ENCODE measurements around the gene TRIM47. TPM values are rescaled to one million over a fixed set of nuclear protein-coding genes. Genes with fewer than 3 reads are reported as not detected.

TRIM47 gene
- total and polyA plus RNA-seq, 2 of the 13 experiments (the other 11 are each of a cell fraction or from before 2014, with no cell fraction given), result 33.5 to 82.0 TPM

- TF ChIP-seq, protein P1, sequence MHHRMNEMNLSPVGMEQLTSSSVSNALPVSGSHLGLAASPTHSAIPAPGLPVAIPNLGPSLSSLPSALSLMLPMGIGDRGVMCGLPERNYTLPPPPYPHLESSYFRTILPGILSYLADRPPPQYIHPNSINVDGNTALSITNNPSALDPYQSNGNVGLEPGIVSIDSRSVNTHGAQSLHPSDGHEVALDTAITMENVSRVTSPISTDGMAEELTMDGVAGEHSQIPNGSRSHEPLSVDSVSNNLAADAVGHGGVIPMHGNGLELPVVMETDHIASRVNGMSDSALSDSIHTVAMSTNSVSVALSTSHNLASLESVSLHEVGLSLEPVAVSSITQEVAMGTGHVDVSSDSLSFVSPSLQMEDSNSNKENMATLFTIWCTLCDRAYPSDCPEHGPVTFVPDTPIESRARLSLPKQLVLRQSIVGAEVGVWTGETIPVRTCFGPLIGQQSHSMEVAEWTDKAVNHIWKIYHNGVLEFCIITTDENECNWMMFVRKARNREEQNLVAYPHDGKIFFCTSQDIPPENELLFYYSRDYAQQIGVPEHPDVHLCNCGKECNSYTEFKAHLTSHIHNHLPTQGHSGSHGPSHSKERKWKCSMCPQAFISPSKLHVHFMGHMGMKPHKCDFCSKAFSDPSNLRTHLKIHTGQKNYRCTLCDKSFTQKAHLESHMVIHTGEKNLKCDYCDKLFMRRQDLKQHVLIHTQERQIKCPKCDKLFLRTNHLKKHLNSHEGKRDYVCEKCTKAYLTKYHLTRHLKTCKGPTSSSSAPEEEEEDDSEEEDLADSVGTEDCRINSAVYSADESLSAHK (CRISPR knock-in tag; IDR thresholded peaks at IDR 0.05; ENCODE audit: borderline replicate concordance), result no peak
- peak; percentile 96 for TF ChIP-seq KAT8 (CRISPR knock-in tag; IDR thresholded peaks at IDR 0.05)
- peak; percentile 44 for TF ChIP-seq FOSL2 (CRISPR knock-in tag; IDR thresholded peaks at IDR 0.05)
- peak; percentile 27 for TF ChIP-seq CBX1 (IDR thresholded peaks at IDR 0.05; ENCODE audit: low read depth)
- TF ChIP-seq NFYB (CRISPR knock-in tag; IDR thresholded peaks at IDR 0.05), result peak; percentile 88
- no peak for TF ChIP-seq NR2F6 (IDR thresholded peaks at IDR 0.05)
- no peak; the same call in 1 of the 2 replicates for TF ChIP-seq NR2F6 (CRISPR knock-in tag; IDR thresholded peaks at IDR 0.05)
- TF ChIP-seq ZNF251 (CRISPR knock-in tag; IDR thresholded peaks at IDR 0.05), result no peak
- peak; percentile 33 for TF ChIP-seq TAF15 (IDR thresholded peaks at IDR 0.05; ENCODE audit: low read depth, low read length, poor library complexity, severe bottlenecking)
- TF ChIP-seq ZNF326 (CRISPR knock-in tag; IDR thresholded peaks at IDR 0.05; ENCODE audit: borderline replicate concordance), result no peak
- TF ChIP-seq DPF2 (CRISPR knock-in tag; IDR thresholded peaks at IDR 0.05; ENCODE audit: borderline replicate concordance, low read depth), result 0 out of 2 replicates have a peak, but pooled peaks have one; percentile 34
- peak; percentile 98 for TF ChIP-seq HIVEP1 (CRISPR knock-in tag; IDR thresholded peaks at IDR 0.05)
- TF ChIP-seq HDAC1 (CRISPR knock-in tag; IDR thresholded peaks at IDR 0.05), result peak; percentile 96
- TF ChIP-seq ARHGAP35 (CRISPR knock-in tag; IDR thresholded peaks at IDR 0.05; ENCODE audit: borderline replicate concordance), result peak; percentile 84; the same call in 1 of the 2 replicates
- TF ChIP-seq U2AF1 (optimal IDR thresholded peaks at IDR 0.05; ENCODE audit: low read depth, low read length), result no peak
- TF ChIP-seq RFX1 (IDR thresholded peaks at IDR 0.05), result no peak
- no peak for TF ChIP-seq CBX2 (IDR thresholded peaks at IDR 0.05; ENCODE audit: low read depth, low read length)
- no peak for TF ChIP-seq CBX2 (CRISPR knock-in tag; IDR thresholded peaks at IDR 0.05; ENCODE audit: low read depth)
- TF ChIP-seq ZIK1 (CRISPR knock-in tag; IDR thresholded peaks at IDR 0.05; ENCODE audit: borderline replicate concordance, low read depth), result peak; percentile 93; the same call in 1 of the 2 replicates
- TF ChIP-seq DR1 (CRISPR knock-in tag; IDR thresholded peaks at IDR 0.05), result peak; percentile 97
- peak; percentile 87; the same call in 1 of the 2 replicates for TF ChIP-seq MTF2 (CRISPR knock-in tag; IDR thresholded peaks at IDR 0.05; ENCODE audit: borderline replicate concordance)
- TF ChIP-seq ZNF337 (CRISPR knock-in tag; IDR thresholded peaks at IDR 0.05; ENCODE audit: borderline replicate concordance, low read depth), result peak; percentile 89; the same call in 1 of the 2 replicates
- peak; percentile 48 for TF ChIP-seq SKI (IDR thresholded peaks at IDR 0.05; ENCODE audit: partially characterized antibody)
- no peak for TF ChIP-seq SMYD3 (CRISPR knock-in tag; IDR thresholded peaks at IDR 0.05)
- peak; percentile 79; the same call in 1 of the 2 replicates for TF ChIP-seq ZNF274 (CRISPR knock-in tag; IDR thresholded peaks at IDR 0.05)
- TF ChIP-seq ESRRA (CRISPR knock-in tag; IDR thresholded peaks at IDR 0.05; ENCODE audit: low read depth), result no peak
- TF ChIP-seq RFXAP (CRISPR knock-in tag; IDR thresholded peaks at IDR 0.05; ENCODE audit: borderline replicate concordance), result peak; percentile 83
- TF ChIP-seq, protein P2, sequence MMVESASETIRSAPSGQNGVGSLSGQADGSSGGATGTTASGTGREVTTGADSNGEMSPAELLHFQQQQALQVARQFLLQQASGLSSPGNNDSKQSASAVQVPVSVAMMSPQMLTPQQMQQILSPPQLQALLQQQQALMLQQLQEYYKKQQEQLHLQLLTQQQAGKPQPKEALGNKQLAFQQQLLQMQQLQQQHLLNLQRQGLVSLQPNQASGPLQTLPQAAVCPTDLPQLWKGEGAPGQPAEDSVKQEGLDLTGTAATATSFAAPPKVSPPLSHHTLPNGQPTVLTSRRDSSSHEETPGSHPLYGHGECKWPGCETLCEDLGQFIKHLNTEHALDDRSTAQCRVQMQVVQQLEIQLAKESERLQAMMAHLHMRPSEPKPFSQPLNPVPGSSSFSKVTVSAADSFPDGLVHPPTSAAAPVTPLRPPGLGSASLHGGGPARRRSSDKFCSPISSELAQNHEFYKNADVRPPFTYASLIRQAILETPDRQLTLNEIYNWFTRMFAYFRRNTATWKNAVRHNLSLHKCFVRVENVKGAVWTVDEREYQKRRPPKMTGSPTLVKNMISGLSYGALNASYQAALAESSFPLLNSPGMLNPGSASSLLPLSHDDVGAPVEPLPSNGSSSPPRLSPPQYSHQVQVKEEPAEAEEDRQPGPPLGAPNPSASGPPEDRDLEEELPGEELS (CRISPR knock-in tag; IDR thresholded peaks at IDR 0.05), result peak; percentile 81
- peak; percentile 49; the same call in 1 of the 2 replicates for TF ChIP-seq TOE1 (CRISPR knock-in tag; IDR thresholded peaks at IDR 0.05)
Measured at GRCh38 chr17:75855310-75856061, 22.9 kb downstream of the TRIM47 start, which contains the start of gene WBP2 (continued).

Data from HepG2 (cell line).